ENCODE data around the gene STK39. TPM values are rescaled to one million over a fixed set of nuclear protein-coding genes. Genes with fewer than 3 reads are reported as not detected.

Gene STK39
- total RNA-seq, 1 experiment from 2014 or later: 22.1 TPM

GRCh38 chr2:168003876-168004275 lies 243.5 kb downstream of the STK39 start:
- Histone ChIP-seq H2AK5ac (ENCODE audit: insufficient read length, low read length) (no peak overlapping the region), H2BK20ac (ENCODE audit: low read depth, low read length, poor library complexity, severe bottlenecking) (no peak overlapping the region), H3K27ac (ENCODE audit: insufficient read length, low read depth, low read length) (no peak overlapping the region), H3K9ac (ENCODE audit: extremely low read depth, insufficient read length, low read length) (no peak overlapping the region), H2BK15ac (ENCODE audit: low read depth, low read length) (no peak overlapping the region), H3K4me2 (ENCODE audit: insufficient read depth, insufficient read length, low read length) (no peak overlapping the region), H4K91ac (ENCODE audit: insufficient read length, low read depth, low read length) (no peak overlapping the region), H2AFZ (ENCODE audit: low read length) (no peak overlapping the region), H3K23me2 (ENCODE audit: insufficient read length, low read depth, low read length, poor library complexity, severe bottlenecking) (no peaks in the 10 kb centered on the region), H3K4ac (ENCODE audit: low read depth, low read length) (no peak overlapping the region), H3K23ac (ENCODE audit: insufficient read length, low read depth, low read length) (no peak overlapping the region), H3K4me1 (ENCODE audit: insufficient read depth, low read length) (no peaks in the 10 kb centered on the region), H3K79me1 (ENCODE audit: insufficient read depth, low read depth, low read length, poor library complexity, severe bottlenecking) (no peaks in the 10 kb centered on the region), H3T11ph (ENCODE audit: low read length) (no peak overlapping the region), H2BK12ac (ENCODE audit: insufficient read length, low read depth, low read length) (no peak overlapping the region), H4K5ac (ENCODE audit: insufficient read length, low read depth, low read length) (no peak overlapping the region), H3K56ac (ENCODE audit: insufficient read length, low read depth, low read length) (no peak overlapping the region), H3K18ac (ENCODE audit: insufficient read length, low read depth, low read length) (no peak overlapping the region), H2BK120ac (ENCODE audit: low read depth, low read length, poor library complexity, severe bottlenecking) (no peak overlapping the region), H3K14ac (ENCODE audit: insufficient read depth, low read length) (no peak overlapping the region), H3K9me3 (ENCODE audit: control insufficient read depth, low read depth, low read length) (no peaks in the 10 kb centered on the region), H4K8ac (replicated peaks; ENCODE audit: insufficient read length, low read depth, low read length) (no peak overlapping the region), H2BK5ac (ENCODE audit: insufficient read length, low read length) (no peak overlapping the region), H4K20me1 (ENCODE audit: control insufficient read depth, insufficient read depth, insufficient read length) (no peaks in the 10 kb centered on the region), H3K27me3 (ENCODE audit: insufficient read depth, low read length) (no peaks in the 10 kb centered on the region), H3K79me2 (ENCODE audit: insufficient read depth, low read length) (no peaks in the 10 kb centered on the region)
- Mint-ChIP-seq H3K36me3 (ENCODE audit: insufficient read depth in 1 of 3, low read depth in 3 of 3) (peaks cover 0 to 14% (median 5%) of the 10 kb centered on the region in 3 experiments; a peak in 5 of 7 replicates), H3K27me3 (ENCODE audit: low read depth) (no peaks in the 10 kb centered on the region), H3K27ac (no peak overlapping the region), H3K9me3 (no peaks in the 10 kb centered on the region), H3K4me3 (no peak overlapping the region), H3K4me1 (peaks cover 3% of the 10 kb centered on the region in 2 experiments)
- no CpG with 5 or more reads among the region's 3 CpGs for WGBS (ENCODE audit: extremely low coverage, insufficient read length, low lambda C conversion rate)
- DNase-seq: no peak
- TF ChIP-seq, protein P1, sequence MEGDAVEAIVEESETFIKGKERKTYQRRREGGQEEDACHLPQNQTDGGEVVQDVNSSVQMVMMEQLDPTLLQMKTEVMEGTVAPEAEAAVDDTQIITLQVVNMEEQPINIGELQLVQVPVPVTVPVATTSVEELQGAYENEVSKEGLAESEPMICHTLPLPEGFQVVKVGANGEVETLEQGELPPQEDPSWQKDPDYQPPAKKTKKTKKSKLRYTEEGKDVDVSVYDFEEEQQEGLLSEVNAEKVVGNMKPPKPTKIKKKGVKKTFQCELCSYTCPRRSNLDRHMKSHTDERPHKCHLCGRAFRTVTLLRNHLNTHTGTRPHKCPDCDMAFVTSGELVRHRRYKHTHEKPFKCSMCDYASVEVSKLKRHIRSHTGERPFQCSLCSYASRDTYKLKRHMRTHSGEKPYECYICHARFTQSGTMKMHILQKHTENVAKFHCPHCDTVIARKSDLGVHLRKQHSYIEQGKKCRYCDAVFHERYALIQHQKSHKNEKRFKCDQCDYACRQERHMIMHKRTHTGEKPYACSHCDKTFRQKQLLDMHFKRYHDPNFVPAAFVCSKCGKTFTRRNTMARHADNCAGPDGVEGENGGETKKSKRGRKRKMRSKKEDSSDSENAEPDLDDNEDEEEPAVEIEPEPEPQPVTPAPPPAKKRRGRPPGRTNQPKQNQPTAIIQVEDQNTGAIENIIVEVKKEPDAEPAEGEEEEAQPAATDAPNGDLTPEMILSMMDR (conservative IDR thresholded peaks at IDR 0.05): no peak
